HEK293T (cell line): ENCODE measurements around the gene NELFB.

Experiments
- FOXA1 ChIP-seq: fragments of 450-650 bp; IDR thresholded peaks from 2 replicates; pipeline ENCODE4 v1.6.1; 2016; ENCODE audit warnings: mild to moderate bottlenecking
- FOXK2 ChIP-seq: fragments of 450-650 bp; IDR thresholded peaks from 2 replicates; pipeline ENCODE4 v1.6.1; 2016; ENCODE audit warnings: mild to moderate bottlenecking
- FOXM1 ChIP-seq: fragments of 450-650 bp; IDR thresholded peaks from 2 replicates; pipeline ENCODE4 v1.6.1; 2017; ENCODE audit warnings: mild to moderate bottlenecking, borderline replicate concordance
- SP1 ChIP-seq: fragments of 450-650 bp; IDR thresholded peaks from 2 replicates; pipeline ENCODE4 v1.6.1; 2017
- SUZ12 ChIP-seq: fragments of 450-650 bp; IDR thresholded peaks from 2 replicates; pipeline ENCODE4 v1.6.1; 2016; ENCODE audit warnings: mild to moderate bottlenecking

GRCh38 chr9:137303893-137304382 is 48.8 kb downstream of the NELFB start:
- no peak for TF ChIP-seq FOXM1
- no peak for TF ChIP-seq FOXK2
- TF ChIP-seq SP1 = no peak
- no peak for TF ChIP-seq FOXA1
- TF ChIP-seq SUZ12 = no peak
